GM06990 (cell line): ENCODE results near the gene KRTAP4-5.
"Not testable (repeated sequence)": the region's sequence is repeated elsewhere in the genome, so short reads cannot be mapped to it uniquely, and the experiment has no call there.

Experiments
- DNase-seq: peaks from one replicate; pipeline ENCODE4 v3.0.0-alpha.2; 2011; ENCODE audit not compliant: insufficient read length; ENCODE audit errors: extremely low read depth
- H3K27me3 ChIP-seq: replicated peaks from 2 replicates; pipeline ENCODE4 v1.6.0; 2011; ENCODE audit warnings: low read length; ENCODE audit not compliant: control insufficient read depth, insufficient read depth
- H3K36me3 ChIP-seq: 2 replicates; pipeline ENCODE4 v1.5.1; 2011; ENCODE audit warnings: low read length; ENCODE audit not compliant: control insufficient read depth, insufficient read depth
- H3K4me3 ChIP-seq: replicated peaks from 2 replicates; pipeline ENCODE4 v1.5.1; 2011; ENCODE audit warnings: low read depth, mild to moderate bottlenecking, control low read depth, low read length
- CTCF ChIP-seq: IDR thresholded peaks from 2 replicates; pipeline ENCODE4 v1.5.1; 2011; ENCODE audit warnings: low read length, control low read depth, mild to moderate bottlenecking, inconsistent platforms; ENCODE audit not compliant: insufficient read depth, poor library complexity, severe bottlenecking

KRTAP4-5 gene

GRCh38 chr17:41144846-41145245, 4.8 kb downstream of the KRTAP4-5 start:
- no peak overlapping the region for H3K4me3 ChIP-seq
- no peaks in the 10 kb centered on the region for H3K36me3 ChIP-seq
- no peak for DNase-seq
- no peak for TF ChIP-seq CTCF
- H3K27me3 ChIP-seq, result no peaks in the 10 kb centered on the region

GRCh38 chr17:41141361-41141760, 8.3 kb downstream of the KRTAP4-5 start:
- TF ChIP-seq CTCF, result no peak
- Histone ChIP-seq H3K27me3 (no peaks in the 10 kb centered on the region), H3K36me3 (no peaks in the 10 kb centered on the region), H3K4me3 (no peak overlapping the region)
- no peak for DNase-seq

DNA sequence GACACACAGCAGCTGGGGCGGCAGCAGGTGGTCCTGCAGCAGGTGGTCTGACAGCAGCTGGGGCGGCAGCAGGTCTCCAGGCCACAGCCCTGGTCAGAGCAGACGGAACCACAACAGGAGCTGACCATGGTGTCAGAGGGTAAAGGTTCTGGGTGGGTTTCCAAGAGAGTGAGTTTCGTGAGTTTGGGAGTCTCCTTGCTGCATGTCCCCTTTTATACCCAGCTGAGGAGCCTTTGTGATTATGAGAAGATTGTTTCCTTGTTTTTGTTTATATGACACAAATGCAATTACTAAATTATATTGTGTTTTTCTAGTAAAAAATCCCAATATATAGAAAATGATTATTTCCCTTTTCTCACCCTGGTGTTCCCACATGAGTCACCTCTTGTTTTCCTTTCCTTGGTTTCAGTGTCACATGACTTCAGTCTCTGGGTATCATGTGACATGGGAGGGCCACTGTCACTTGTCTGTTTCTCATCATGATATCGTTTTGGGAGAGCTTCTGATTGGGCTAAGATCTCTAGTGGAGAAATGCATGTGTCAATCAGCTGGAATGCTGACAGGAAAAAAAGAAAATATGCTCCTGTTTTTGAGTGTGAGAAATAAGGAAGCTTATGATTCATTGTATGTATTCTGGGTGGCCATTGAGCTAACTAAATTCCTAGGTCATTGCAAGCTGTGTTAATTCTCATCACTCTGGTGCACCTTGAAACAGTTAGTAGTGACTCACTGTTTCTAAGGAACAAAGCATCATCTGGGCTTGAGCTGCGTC, 9.1 kb downstream of the KRTAP4-5 start, which contains the start of gene KRTAP4-6:
Gene KRTAP4-6, minus strand, starts transcription at position 185 of the 772 bp plus-strand sequence. Its CDS starts 57 bp downstream, at position 128.
- TF ChIP-seq CTCF, result no peak
- H3K27me3 ChIP-seq, result no peaks in the 10 kb centered on the region
- DNase-seq, result no peak

DNA sequence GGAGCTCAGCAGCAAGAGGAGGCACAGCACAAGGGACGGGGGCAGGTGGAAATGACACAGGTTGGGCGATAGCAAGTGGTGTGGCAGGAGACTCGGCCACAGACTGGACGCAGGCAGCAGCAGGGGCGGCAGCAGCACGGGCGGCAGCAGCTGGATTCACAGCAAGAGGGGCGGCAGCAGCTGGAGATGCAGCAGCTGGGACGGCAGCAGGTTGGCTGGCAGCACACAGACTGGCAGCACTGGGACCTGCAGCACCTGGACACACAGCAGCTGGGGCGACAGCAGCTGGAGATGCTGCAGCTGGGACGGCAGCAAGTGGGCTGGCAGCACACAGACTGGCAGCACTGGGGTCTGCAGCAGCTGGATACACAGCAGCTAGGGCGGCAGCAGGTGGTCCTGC, 9.8 kb downstream of the KRTAP4-5 start:
- not testable (repeated sequence) for H3K27me3 ChIP-seq, DNase-seq, H3K36me3 ChIP-seq, H3K4me3 ChIP-seq

More for the DNA sequence above, 9.1 kb downstream of the KRTAP4-5 start, which contains the start of gene KRTAP4-6:
- H3K36me3 ChIP-seq, result no peaks in the 10 kb centered on the region
- no peak within 1 kb of the TSS for H3K4me3 ChIP-seq

GRCh38 chr17:41133880-41134735, 15.5 kb downstream of the KRTAP4-5 start:
- no peaks in the 10 kb centered on the region for H3K27me3 ChIP-seq
- TF ChIP-seq CTCF, result no peak
- no peak for DNase-seq
- no peaks in the 10 kb centered on the region for H3K36me3 ChIP-seq
- H3K4me3 ChIP-seq, result no peak overlapping the region

- no peak for DNase-seq
- Histone ChIP-seq H3K4me3 (no peak overlapping the region), H3K27me3 (no peaks in the 10 kb centered on the region), H3K36me3 (no peaks in the 10 kb centered on the region)
- TF ChIP-seq CTCF, result no peak
Observed at GRCh38 chr17:41131979-41132378, 17.6 kb downstream of the KRTAP4-5 start.
